SKM-1 (cell line): Measurements from ENCODE around the gene DYNC1H1.
"Not testable (repeated sequence)": the region's sequence is repeated elsewhere in the genome, so short reads cannot be mapped to it uniquely, and the experiment has no call there.

Experiments used
- DNase-seq: peaks from one replicate; lab custom pipeline; 2025; ENCODE audit not compliant: unreplicated experiment; lab: John Stamatoyannopoulos, UW

Gene DYNC1H1

DNA sequence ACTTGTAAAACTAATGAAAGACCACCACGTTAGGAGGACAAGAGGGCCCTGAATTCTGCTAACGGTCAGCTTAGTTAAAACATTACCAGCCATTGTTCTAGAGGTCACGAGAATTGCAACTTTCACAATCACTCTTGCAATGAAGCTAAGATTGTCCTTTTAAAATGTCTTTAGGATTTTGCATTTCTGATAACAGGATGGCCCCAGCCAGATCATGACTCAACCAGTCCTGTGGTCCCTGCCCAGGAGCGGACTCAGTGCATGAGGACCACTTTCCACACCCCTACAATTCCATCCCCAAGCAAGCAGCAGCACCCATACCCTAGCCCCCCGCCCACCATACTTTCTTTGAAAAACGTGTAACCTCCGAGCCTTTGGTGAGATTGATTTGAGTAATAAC is 93.8 kb downstream of the DYNC1H1 start:
- no peak for DNase-seq

DNA sequence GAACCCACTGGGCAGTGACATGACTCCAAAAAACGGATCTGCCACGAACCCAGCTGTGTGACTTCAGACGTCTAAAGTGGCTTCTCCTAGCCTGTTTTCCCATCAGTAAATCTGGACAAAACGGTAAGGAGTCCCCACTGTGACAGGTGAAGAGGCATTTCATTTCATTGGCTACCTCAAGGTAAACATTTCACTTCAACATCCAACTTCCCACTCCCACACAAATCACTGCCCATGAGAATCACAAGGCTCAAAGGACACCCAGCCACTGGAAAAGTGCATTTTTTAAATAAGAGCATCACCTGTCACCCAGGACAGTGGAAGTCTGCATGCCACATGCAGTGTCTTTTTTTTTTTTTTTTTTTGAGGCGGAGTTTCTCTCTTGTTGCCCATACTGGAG is 94.6 kb downstream of the DYNC1H1 start:
- DNase-seq: no peak

DNA sequence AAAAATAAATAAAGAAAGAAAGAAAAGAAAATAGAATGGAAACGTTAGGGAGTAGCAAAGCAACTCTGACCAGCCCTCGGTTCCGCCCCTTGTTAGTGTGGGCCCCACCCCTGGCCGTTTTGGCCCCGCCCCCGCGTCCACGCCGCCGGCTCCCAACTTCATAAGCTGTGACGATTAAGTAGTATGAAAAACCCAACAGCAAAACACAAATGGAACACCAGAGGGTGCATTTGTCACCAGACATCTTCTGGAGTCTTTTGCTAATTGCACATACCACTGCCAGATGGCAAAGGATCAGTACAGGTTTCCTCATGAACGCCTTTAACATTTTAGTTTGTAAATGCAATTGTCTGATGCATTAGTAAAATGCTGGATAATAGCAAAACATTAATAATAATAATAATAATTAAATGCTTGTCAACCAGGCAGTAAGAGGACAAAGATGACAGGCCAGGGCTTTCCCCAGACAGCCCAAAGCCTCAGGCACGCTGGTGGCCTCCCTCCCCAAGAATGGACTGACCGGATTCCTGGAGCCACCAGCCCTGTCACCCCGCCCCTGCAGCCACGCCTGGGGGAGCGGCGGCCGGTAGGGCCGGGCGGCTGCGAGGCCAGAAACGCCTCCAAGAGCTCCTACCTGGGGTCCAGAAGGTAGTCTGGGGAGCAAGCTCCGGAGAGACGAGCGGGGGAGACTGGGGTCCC is 98.9 kb downstream of the DYNC1H1 start:
- no peak for DNase-seq

DNA sequence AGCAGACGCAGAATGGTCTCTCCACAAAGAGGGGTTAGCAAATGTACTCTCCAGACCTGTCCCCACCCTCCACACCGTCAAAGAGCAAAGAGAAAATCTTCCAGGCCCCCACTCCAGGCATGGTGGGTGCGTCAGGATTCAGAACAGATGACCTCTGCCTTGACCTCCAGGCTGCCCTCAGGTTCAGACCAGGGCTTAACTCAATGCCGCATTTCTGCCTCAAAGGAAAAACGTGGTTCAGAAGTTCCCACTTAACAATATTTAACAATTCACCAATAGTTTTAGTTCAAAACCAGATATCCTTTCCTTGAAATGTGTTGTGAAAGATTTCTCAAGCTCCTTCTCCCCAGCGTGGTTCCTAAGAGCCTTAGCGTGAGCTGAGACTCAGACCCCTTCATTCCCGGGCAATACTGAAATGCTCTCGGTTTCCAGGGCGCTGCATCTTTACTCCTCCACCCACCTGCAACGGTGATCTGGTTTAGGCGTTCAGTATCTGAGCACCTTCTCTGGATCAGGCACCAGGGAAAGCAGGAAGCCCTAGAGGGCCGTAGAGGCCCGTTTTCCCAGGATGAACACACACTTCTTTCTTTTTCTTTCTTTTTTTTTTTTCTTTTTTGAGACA is 99.5 kb downstream of the DYNC1H1 start:
- DNase-seq: no peak

DNA sequence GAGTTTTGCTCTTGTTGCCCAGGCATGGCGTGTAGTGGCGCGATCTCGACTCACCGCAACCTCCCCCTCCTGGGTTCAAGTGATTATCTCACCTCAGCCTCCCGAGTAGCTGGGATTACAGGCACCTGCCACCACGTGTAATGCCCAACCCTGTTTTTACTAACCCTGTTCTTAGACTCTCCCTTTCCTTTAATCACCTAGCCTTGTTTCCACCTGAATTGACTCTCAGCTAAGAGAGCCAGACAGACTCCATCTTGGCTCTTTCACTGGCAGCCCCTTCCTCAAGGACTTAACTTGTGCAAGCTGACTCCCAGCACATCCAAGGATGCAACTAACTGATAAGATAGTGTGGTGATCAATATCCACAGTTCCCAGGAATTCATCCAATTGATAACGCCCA is 100.2 kb downstream of the DYNC1H1 start:
- DNase-seq: not testable (repeated sequence)

DNA sequence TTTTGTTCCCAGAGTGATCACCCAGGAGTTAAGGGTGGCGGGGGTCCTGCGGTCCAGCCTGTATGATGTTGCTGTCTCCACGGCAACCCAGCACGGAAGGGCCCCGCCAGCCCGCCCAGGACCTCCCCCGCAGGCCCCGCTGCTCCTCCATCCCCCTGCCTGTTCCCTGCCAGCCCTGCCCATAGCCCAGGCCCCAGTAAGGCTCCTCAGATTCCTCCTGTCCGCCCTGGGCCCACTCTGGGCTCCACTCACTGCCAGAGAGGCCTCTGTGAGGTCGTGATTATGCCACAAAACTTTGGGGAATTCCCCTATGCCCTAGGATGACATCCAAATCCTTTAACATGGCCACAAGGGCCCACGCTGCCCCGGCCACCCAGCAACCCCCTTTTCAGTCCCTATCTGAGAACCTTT is 101.7 kb downstream of the DYNC1H1 start:
- DNase-seq: no peak

DNA sequence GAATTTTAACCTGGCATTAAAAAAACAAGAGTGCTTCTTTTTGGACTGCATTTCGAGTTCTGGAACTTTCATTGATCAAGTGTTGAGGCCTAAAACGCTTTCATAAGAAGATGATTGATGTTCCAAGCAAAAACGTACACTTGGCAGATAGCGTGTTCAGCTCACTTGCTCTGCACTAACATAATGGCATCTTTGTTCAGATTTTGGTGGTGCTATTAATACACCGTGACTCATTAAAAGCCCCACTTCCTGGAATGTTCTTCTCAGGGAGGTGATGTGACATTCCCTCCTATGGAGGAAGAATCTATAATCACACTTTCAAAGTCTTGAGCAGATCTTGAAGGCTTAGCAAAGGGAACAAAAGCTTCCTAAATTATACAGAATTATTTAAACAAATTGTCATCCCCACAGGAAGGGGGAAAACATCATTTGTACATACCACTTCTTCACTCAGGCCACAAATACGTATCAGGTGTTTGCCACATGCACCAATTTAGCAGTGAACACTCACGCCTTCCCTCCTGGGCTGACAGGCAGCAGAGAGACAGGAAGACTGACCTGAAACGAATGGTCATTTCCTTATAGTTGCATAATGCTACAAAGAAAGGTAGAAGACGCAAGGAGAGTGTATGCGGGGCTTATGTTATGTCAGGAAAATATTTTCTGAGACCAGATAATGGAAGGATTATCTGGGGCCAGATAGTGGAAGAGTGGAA is 107.1 kb downstream of the DYNC1H1 start:
- DNase-seq: no peak

DNA sequence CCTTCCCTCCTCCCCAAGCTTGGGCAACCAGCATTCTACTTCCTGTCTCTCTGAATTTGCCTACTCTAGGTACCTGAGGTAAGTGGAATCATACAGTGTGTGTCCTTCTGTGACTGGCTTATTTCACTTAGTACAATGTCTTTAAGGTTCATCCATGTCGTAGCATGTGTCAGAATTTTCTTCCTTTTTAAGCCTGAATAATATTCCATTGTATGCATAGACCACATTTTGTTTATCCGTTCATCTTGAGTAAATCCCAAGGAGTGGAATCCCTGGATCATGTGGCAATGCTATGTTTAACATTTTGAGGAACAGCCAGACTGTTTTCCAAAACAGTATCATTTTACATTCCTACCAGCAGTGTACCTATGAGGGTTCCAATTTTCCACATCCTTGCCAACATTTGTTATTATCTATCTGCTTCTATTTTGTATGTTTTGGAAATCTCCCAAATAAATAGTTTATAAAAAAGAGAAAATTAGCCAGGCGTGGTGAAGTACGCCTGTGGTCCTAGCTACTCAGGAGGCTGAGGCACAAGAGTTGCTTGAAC is 110.1 kb downstream of the DYNC1H1 start:
- DNase-seq: no peak

DNA sequence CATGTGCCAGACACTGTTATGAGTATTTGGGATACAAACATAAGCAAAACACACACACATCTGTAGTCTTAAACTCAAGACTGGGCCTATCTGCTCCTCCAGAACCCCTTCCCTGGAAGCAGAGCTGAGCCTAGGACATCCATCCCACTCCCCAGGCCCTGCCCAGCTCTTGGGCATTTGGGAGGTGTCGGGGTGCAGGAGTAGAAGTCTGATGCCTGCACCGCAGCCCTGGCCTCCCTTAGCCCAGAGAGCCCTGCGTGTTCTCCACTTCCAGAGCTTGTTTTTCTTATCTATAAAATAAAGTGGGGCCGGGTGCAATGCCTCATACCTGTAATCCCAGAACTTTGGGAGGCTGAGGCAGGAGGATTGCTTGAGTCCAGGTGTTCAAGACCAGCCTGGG is 110.8 kb downstream of the DYNC1H1 start:
- no peak for DNase-seq

DNA sequence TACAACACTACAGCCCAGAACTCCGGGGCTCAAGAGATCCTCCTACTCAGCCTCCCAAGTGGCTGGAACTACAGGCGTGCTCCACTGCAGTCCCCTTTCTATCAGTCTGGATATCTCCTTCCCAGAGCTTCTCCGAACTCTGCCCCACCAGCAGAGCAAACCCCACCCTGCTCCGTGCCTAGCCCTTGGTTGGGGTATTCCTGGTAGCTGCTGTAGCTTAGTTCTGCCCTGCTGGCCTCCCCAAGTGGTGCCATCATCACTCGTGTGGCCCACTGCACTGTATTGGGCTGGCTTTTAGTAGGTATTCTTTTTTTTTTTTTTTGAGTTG is 113.0 kb downstream of the DYNC1H1 start:
- DNase-seq: no peak

DNA sequence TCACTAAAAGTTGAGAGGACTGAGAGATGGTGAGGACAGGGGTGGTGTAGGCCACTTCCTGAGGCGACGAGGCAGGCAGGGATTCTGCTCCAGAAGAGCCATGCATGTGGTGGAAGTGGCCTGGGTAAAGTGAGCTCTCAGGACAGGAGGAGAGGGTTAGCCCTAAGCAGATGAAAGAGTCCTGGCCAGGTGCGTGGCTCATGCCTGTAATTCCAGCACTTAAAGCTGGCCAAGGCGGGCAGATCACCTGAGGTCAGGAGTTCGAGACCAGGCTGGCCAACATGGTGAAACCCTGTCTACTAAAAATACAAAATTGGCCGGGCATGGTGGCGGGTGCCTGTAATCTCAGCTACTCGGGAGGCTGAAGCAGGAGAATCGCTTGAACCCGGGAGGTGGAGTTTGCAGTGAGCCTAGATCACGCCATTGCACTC is 114.0 kb downstream of the DYNC1H1 start:
- not testable (repeated sequence) for DNase-seq

DNA sequence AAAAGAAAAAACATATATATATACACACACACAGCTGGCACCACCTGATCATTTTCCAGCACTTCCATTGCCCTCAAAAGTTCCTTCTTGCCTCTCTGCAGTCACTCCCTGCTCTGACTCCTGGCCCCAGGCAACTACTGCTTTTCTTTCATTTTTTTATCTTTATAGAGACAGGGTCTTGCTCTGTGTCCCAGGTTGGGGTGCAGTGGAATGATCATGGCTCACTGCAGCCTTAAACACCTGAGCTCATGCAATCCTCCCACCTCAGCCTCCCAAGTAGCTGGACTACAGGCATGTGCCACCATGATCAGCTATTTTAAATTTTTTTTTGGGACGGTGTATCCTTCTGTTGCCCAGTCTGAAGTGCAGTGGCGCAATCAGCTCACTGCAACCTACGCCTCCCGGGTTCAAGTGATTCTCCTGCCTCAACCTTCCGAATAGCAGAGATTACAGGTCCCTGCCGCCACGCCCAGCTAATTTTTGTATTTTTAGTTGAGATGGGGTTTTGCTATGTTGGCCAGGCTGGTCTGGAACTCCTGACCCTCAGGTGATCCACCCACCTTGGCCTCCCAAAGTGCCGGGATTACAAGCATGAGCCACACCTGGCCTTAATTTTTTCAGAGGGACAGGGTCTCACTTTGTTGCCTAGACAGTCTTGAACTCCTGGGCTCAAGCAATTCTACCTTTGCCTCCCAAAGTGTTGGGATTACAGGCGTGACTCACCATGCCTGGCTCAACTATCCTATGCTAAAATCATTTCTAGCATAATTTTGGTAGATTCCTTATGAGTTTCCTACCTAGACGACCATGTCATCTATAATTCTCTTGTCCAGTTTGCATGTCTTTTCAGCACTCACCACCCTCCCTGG is 114.7 kb downstream of the DYNC1H1 start:
- no peak for DNase-seq

DNA sequence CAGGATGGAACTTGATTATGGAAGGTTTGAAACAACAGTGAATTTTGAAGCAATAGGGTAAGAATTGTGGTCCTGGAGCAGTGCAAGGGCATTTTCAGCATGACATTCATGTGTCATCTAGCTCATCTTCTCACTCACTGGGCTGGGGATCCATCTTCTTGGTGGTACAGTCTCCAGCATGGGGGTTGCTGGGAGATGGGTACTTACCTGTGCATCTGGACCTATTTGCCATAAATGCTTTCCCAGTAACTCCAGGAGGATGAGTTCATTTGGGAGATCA is 115.3 kb downstream of the DYNC1H1 start:
- no peak for DNase-seq

DNA sequence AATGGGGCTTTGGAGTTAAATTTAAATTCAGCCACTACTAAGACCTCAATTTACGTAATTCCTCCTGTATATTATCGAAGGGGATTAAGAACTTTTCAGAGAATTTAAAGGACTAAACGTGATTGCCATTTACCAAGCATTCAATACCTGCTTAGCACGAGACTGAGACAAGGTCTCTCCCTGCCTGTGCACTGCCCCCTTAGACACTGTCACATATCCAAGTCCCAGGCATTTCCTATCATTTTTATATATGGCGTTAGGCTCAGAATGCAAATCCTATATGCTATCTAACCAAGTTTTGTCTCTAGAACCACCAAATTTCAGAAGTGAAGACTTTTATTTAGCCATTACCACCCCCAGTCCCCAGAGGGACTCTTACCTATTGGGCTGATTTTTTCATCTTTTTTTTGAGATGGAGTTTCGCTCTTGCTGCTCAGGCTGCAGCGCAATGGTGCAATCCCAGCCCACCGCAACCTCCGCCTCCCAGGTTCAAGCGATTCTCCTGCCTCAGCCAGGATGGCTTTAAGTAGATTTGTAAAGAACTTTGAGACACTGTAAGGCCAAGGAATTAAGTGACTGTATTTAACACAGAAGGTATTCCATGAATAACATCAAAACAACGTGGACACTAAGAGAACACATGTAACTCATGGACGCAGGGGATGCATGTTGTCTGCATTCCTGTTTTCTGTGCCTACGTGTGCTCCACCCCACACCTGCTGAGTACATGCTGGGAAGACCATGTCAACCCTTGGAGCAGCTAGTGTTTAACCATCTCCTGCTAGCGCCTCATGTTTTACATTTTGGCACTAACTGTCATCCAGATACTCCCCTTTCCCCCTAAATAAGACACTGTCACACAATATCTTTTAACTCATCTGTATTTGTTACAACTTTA is 116.1 kb downstream of the DYNC1H1 start:
- DNase-seq: no peak

DNA sequence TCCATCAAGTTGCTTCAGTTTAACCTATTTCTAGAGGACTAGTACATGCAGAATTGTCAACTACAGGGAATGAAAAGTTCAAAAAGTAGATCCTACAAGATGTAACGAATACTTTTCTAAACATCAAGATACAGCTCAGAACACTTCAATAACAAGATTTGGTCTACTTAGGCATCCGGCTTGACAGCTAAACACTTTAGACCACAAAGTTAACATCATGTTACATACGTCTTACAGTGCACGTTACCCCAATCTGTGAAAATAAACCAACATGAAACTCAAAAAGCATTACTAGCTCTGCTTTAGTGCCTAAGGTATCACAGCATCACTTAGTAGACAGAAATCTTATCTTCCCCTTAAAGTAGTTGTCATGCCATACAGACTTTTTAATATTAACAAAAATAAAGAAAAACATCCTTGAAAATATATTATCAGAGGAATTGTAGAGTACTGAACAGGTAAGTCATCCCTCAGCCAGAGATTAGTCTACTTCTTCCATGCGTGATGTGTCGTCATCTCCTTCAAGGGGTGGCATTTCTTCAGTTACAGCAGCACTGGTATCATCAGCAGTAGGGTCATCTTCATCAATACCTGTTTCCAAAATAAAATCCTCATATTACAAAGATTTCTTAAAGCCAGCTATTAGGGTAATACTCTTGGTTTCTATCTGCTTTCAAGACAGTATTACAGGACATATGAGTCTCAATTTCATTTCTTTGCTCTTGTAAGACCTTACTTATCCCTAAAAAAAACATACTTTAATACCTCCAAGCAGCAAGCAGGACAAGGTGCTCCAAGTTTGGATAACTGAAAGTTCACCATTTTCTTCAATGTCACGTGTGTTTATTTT is 117.1 kb downstream of the DYNC1H1 start:
- DNase-seq: no peak

DNA sequence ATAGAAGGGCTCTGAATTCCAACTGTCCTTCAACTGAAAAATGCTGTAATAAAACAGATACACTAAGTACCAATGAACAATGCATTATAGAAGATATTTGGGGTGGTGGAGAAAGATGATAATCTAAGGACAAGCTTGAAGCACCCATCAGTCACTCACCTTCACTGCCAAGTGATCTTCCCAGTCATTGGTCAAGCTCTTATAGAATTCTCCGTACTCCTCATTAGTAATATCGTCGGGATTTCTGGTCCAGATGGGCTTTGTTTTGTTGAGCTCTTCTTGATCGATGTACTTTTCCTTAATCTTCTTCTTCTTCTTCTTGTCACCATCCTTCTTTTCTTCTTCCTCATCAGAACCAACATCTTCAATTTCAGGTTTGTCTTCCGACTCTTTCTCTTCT is 120.1 kb downstream of the DYNC1H1 start:
- DNase-seq: not testable (repeated sequence)

DNA sequence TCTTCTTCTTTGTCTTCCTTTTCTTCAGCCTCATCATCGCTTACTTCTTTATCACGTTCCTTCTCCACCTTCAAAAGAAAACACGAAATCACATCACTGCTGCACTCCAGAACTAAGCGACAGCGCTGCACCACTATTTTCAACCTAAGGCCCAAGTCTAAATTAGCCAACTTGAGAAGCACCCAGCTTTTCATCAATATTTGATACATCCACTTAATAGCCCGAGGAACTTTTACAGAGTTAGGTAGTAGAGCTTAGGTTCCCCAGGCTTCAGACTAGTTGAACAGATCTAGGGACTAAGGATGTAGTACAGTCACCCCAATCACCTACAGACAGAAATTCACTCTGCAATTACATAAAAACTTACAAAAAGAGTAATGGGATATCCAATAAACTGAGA is 120.6 kb downstream of the DYNC1H1 start:
- no peak for DNase-seq

DNA sequence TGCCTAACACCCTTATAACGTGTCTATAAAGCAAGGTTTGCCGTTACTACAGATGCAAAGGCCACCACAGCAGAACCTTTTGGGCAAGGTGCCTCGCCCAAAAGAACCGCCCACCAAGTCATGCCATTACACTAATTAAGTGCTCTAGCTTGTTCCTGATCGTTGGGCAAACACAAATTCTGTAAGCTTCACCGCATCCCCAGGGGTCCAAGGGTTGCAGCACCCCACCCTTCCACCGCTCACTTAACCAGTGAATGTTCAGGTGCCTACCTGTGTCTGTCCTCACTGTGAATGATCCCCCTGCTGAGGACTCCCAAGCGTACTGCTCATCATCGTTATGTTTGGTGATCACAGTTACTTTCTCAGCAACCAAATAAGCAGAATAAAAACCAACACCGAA is 121.1 kb downstream of the DYNC1H1 start:
- DNase-seq: no peak

DNA sequence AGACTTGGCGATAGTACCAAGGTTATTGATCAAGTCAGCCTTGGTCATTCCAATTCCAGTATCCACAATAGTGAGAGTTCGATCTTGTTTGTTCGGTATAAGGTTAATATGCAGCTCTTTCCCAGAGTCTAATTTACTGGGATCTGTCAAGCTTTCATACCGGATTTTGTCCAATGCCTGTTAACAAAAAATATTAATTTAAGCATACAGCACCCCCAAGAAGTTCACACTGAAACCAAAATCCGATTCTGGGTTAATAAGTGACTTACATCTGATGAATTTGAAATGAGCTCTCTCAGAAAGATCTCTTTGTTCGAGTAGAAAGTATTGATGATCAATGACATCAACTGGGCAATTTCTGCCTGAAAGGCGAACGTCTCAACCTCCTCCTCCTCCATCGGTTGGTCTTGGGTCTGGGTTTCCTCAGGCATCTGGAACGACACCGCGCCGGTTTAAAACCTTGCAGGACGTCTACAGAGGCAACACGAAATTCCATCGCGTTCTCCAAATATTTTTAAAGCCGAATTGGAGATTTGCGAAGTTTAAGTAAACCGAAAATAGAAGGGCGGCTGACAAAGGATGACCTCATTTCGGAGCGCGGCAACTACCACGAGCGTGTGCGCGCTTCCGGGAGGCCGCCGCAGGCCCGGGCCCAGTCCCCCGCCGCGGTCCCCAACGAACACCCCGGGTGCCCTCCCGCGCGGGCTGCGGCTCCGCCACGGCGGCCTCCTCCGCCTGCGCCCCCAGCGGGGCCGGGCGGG is 121.8 kb downstream of the DYNC1H1 start:
- peak; percentile 3 for DNase-seq
